A673 (cell line): ENCODE measurements around the gene TRIM32. TPM values are rescaled to one million over a fixed set of nuclear protein-coding genes. Genes with fewer than 3 reads are reported as not detected.

ENCODE experiments used
- BruUV-seq: library from RNA; stranded (reverse); fragments of 400-500 nt; replicated peaks from 2 replicates; lab custom pipeline; 2021; lab: Mats Ljungman, UMichigan
- CTCF ChIA-PET: fragments of 300-600 bp; sonication (Branson Sonifier 250); formaldehyde crosslinking; loops from one replicate; lab custom pipeline; 2022; ENCODE audit warnings: antibody characterized with exemption; lab: Charles Lee
- POLR2A ChIA-PET: fragments of 300-600 bp; sonication (Branson Sonifier 250); formaldehyde crosslinking; loops from one replicate; lab custom pipeline; 2022; ENCODE audit warnings: antibody characterized with exemption; ENCODE audit not compliant: low non-redundant PET; lab: Charles Lee
- DNase-seq: peaks from one replicate; pipeline ENCODE4 v3.0.0-alpha.2; 2015; ENCODE audit warnings: low spot score
- H3K27ac ChIP-seq: fragments of 200-600 bp; sonication (generic); 2 replicates; pipeline ENCODE4 v1.5.1; 2016; ENCODE audit warnings: mixed run types, low read depth, mild to moderate bottlenecking, mixed read lengths, antibody characterized with exemption, low read length; ENCODE audit not compliant: poor library complexity, severe bottlenecking
- H3K27me3 ChIP-seq: fragments of 200-600 bp; sonication (generic); replicated peaks from 2 replicates; pipeline ENCODE4 v1.6.1; 2017; ENCODE audit warnings: mixed run types, low read depth, mild to moderate bottlenecking, mixed read lengths, antibody characterized with exemption, low read length; ENCODE audit not compliant: insufficient read depth, poor library complexity
- H3K36me3 ChIP-seq: fragments of 200-600 bp; sonication (generic); 2 replicates; pipeline ENCODE4 v1.6.1; 2016; ENCODE audit warnings: mixed run types, mild to moderate bottlenecking, mixed read lengths, antibody characterized with exemption, low read length; ENCODE audit not compliant: insufficient read depth, poor library complexity, severe bottlenecking
- H3K4me1 ChIP-seq: fragments of 200-600 bp; sonication (generic); 2 replicates; pipeline ENCODE4 v1.6.1; 2017; ENCODE audit warnings: mixed run types, mild to moderate bottlenecking, mixed read lengths, antibody characterized with exemption, low read length; ENCODE audit not compliant: insufficient read depth, poor library complexity, severe bottlenecking
- H3K4me3 ChIP-seq: fragments of 200-600 bp; sonication (generic); 2 replicates; pipeline ENCODE4 v1.5.1; 2016; ENCODE audit warnings: low read depth, mixed run types, mild to moderate bottlenecking, mixed read lengths, low read length; ENCODE audit not compliant: poor library complexity, severe bottlenecking
- H3K9me3 ChIP-seq: fragments of 200-600 bp; sonication (generic); 2 replicates; pipeline ENCODE4 v1.6.1; 2016; ENCODE audit warnings: mixed run types, low read depth, mild to moderate bottlenecking, mixed read lengths, antibody characterized with exemption, low read length; ENCODE audit not compliant: poor library complexity, severe bottlenecking
- CTCF ChIP-seq: fragments of 300-800, 200-600 bp; sonication (generic); conservative IDR thresholded peaks from 2 replicates; pipeline ENCODE4 v1.5.1; 2017; ENCODE audit warnings: low read depth, mild to moderate bottlenecking, antibody characterized with exemption, low read length, moderate library complexity, mixed read lengths
- EZH2 ChIP-seq: fragments of 200-600 bp; sonication (generic); IDR thresholded peaks from 2 replicates; pipeline ENCODE4 v1.6.1; 2017; ENCODE audit warnings: borderline replicate concordance, low read depth, mild to moderate bottlenecking, mixed read lengths, antibody characterized with exemption, low read length; ENCODE audit not compliant: poor library complexity, severe bottlenecking
- intact Hi-C: fragments of 100-400 bp; cut with micrococcal nuclease; formaldehyde crosslinking; loops from one replicate; pipeline ENCODE4 v1.10.0; 2022; ENCODE audit not compliant: unreplicated experiment
- total RNA-seq: library from RNA; stranded (reverse); gene quantifications from 2 replicates; pipeline ENCODE4 v1.2.3, GENCODE V29; 2021

Gene TRIM32
- total RNA-seq, 1 experiment from 2014 or later, result 28.9 TPM

GRCh38 chr9:116697887-116698286 is 10.8 kb downstream of the TRIM32 start:
- no peak for TF ChIP-seq EZH2
- no peak for TF ChIP-seq CTCF
- Histone ChIP-seq H3K27ac (no peak overlapping the region), H3K9me3 (no peaks in the 10 kb centered on the region), H3K27me3 (no peaks in the 10 kb centered on the region), H3K36me3 (peaks cover 43% of the 10 kb centered on the region), H3K4me1 (peaks cover 5% of the 10 kb centered on the region), H3K4me3 (no peak overlapping the region)
- intact Hi-C loops, result no loop called here
- no peak for DNase-seq
- BruUV-seq, result no TSS peak
- ChIA-PET CTCF (no interaction called here), POLR2A (interaction anchor here (0.6 kb wide), 1 partner anchor 27 kb away, joined by 3 read pairs; no protein-coding TSS in a partner anchor)

DNA sequence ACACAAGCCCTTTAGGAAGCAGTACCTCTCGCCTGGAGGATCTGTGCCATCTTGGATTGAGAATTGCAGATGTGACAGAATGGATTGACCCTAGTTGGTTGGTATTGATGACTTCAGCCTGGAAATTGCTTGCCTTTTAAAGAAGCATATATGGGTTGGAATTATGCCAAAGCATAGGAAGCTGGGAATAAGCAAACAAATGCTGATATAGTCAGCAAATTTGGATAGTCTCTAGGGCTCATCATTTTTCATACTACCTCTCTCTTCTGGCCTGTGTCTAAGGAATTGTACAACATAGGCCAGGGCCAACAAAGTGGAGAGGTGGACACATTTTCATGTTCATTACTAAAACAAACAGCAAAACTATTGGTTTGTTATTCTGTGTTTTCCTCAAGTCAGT is 13.2 kb downstream of the TRIM32 start:
- no TSS peak for BruUV-seq
- H3K27ac ChIP-seq, result no peak overlapping the region
- peaks cover 43% of the 10 kb centered on the region for H3K36me3 ChIP-seq
- intact Hi-C loops, result no loop called here
- DNase-seq, result no peak
- H3K4me1 ChIP-seq, result peaks cover 2% of the 10 kb centered on the region
- TF ChIP-seq EZH2, result no peak
- TF ChIP-seq CTCF, result no peak
- ChIA-PET POLR2A (no interaction called here), CTCF (no interaction called here)
- no peak overlapping the region for H3K4me3 ChIP-seq
- H3K27me3 ChIP-seq, result no peaks in the 10 kb centered on the region
- no peaks in the 10 kb centered on the region for H3K9me3 ChIP-seq

DNA sequence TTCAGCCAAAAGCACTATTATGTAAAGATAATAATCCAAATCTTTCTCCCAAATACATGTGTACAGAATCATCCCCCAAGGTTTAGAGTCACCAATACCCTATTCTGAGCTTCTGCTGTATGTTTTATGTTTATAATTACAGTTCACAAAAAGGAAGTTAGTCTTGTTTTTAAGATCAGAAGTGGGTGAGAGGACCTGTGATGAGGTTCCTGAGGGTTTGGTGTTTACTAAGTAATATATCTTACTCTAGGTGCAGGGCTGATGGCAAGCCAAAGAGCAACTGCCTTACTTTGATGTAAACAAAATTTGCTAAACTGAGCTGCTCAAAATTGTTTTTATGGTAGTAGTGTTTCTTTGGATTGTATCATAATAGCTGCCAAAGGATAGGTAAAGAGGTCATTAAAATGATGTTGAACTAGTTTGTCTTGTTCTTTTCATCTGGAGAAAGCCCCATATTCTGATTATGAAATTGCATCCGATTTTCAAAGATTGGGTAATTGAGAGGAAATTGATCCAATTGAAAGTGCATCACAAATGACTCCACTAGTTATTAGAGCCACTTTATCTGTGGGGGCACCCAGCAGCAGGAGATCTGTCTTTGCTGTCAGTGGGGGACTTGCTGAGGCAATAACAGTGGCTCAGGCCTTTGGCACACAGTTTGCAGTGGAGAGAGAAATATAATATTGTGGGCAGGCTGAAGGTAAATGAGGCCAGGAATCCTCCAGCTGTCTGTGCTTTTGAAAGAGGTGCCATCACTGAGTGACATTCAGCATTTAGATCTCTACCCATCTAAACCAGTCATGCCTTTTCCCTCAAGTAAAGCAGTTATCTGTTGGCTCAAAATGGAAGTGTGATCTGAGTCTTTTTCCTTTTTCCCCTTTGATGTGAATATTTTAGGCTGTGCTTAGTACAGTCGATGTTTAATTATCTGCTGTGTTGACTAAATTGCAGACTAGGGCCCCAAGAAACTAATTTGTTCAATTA is 14.1 kb downstream of the TRIM32 start:
- Histone ChIP-seq H3K27me3 (no peaks in the 10 kb centered on the region), H3K9me3 (no peaks in the 10 kb centered on the region), H3K4me3 (no peak overlapping the region), H3K4me1 (no peaks in the 10 kb centered on the region), H3K27ac (no peak overlapping the region), H3K36me3 (peaks cover 43% of the 10 kb centered on the region)
- BruUV-seq, result no TSS peak
- TF ChIP-seq CTCF (no peak), EZH2 (no peak)
- CTCF ChIA-PET, result no interaction called here
- no peak for DNase-seq
- POLR2A ChIA-PET, result no interaction called here
- intact Hi-C loops, result no loop called here
